Esophagus (tissue), 2 donors: ENCODE results near the gene OR1N1. TPM values are rescaled to one million over a fixed set of nuclear protein-coding genes. Genes with fewer than 3 reads are reported as not detected.

Source experiments
- H3K27ac ChIP-seq, 2 donors: one replicate each; pipeline ENCODE4 v1.5.1; 2013; ENCODE audit warnings: low read depth in 2 of 2, mild to moderate bottlenecking in 2 of 2, inconsistent platforms in 1 of 2, low read length in 1 of 2, moderate library complexity in 1 of 2
- H3K27me3 ChIP-seq, 2 donors: one replicate each; pipeline ENCODE4 v1.6.1; 2013; ENCODE audit warnings: low read length in 2 of 2, control low read depth in 1 of 2, mild to moderate bottlenecking in 1 of 2; ENCODE audit not compliant: insufficient read depth in 2 of 2, control insufficient read depth in 1 of 2
- H3K36me3 ChIP-seq, 2 donors: one replicate each; pipeline ENCODE4 v1.6.1; 2013; ENCODE audit warnings: low read length in 1 of 2; ENCODE audit not compliant: control insufficient read depth in 2 of 2, insufficient read depth in 2 of 2
- H3K4me1 ChIP-seq, 2 donors: one replicate each; pipeline ENCODE4 v1.6.1; 2013; ENCODE audit warnings: low read length in 1 of 2; ENCODE audit not compliant: control insufficient read depth in 2 of 2, insufficient read depth in 2 of 2
- H3K4me3 ChIP-seq, 2 donors: one replicate each; pipeline ENCODE4 v1.5.1; 2013; ENCODE audit warnings: low read length in 2 of 2, mild to moderate bottlenecking in 2 of 2, low read depth in 1 of 2, moderate library complexity in 1 of 2
- H3K9me3 ChIP-seq, 2 donors: one replicate each; pipeline ENCODE4 v1.6.1; 2013; ENCODE audit warnings: mild to moderate bottlenecking in 2 of 2, low read depth in 1 of 2, low read length in 1 of 2, moderate library complexity in 1 of 2; ENCODE audit not compliant: control insufficient read depth in 2 of 2, insufficient read depth in 1 of 2
- WGBS, 2 donors: extraction: QIAGEN DNeasy Blood & Tissue Kit; methylation state at CpG; one replicate each; pipeline ENCODE4 v1.1.7; 2013; 5-methylcytosine and 5-hydroxymethylcytosine counted together
- polyA plus RNA-seq, 2 donors: library from polyadenylated mRNA; stranded (reverse); fragments of 200-250 nt; gene quantifications; one replicate each; pipeline ENCODE4 v1.2.3, GENCODE V29; 2013
- donor health status: healthy with polysubstance abuse.
- donor health status: Bipolar disorder and iron deficiency.

The OR1N1 gene
- polyA plus RNA-seq, 2 donors: not detected

GRCh38 chr9:122477826-122478225, 49.3 kb downstream of the OR1N1 start, which contains the start of gene OR1J1:
TSS of gene OR1J1 (minus strand) at chr9:122477926. CDS start at chr9:122477926, 0 bp downstream.
- H3K4me1 ChIP-seq: no peaks in the 10 kb centered on the region
- no peaks in the 10 kb centered on the region for H3K36me3 ChIP-seq
- H3K27me3 ChIP-seq: no peaks in the 10 kb centered on the region
- H3K4me3 ChIP-seq: no peak within 1 kb of the TSS
- peaks cover 0 to 2% of the 10 kb centered on the region in 2 donors for H3K9me3 ChIP-seq
- WGBS, 2 donors: 88 to 92% methylated on average over 6 of the region's 6 CpGs
- H3K27ac ChIP-seq: no peak within 1 kb of the TSS

DNA sequence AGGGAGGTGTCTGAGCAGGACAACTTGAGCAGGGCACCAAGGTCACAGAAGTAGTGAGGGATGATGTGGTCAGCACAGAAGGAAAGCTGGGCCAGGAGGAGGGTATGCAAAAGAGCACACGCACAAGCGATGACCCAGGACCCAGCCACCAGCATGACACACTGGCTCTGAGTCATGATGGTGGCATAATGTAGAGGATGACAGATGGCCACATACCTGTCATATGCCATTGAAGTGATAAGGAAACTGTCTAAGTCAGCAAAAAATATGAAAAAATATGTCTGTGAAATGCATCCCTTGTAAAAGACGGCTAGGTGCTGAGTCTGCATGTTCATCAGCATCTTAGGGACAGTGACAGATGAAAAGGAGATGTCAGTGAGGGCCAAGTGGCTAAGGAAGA, 49.7 kb downstream of the OR1N1 start:
- H3K27ac ChIP-seq: no peak overlapping the region
- H3K4me3 ChIP-seq: no peak overlapping the region
- H3K9me3 ChIP-seq: peaks cover 0 to 2% of the 10 kb centered on the region in 2 donors
- whole genome bisulfite sequencing, 2 donors: 86% methylated on average over 3 of the region's 3 CpGs
- no peaks in the 10 kb centered on the region for H3K27me3 ChIP-seq
- H3K4me1 ChIP-seq: no peaks in the 10 kb centered on the region
- no peaks in the 10 kb centered on the region for H3K36me3 ChIP-seq

Other genes with a start within 250 kb of the OR1N1 start
- gene PTGS1, start 156.3 kb downstream of the OR1N1 start, polyA plus RNA-seq: 10 to 100 TPM in 1 of 2 donors, 1 to 10 TPM in 1; 6.8 to 20.3 TPM
- gene OR1J1, start 49.4 kb downstream of the OR1N1 start, polyA plus RNA-seq: not detected
- under 1 TPM in 1 of 2 donors, not detected in 1; 0.04 TPM for gene OR1J2, start 16.5 kb downstream of the OR1N1 start, polyA plus RNA-seq
- not detected for gene OR1J4, start 8.2 kb downstream of the OR1N1 start, polyA plus RNA-seq
- gene OR1N2, start 25.8 kb upstream of the OR1N1 start, polyA plus RNA-seq: not detected
- under 1 TPM in 1 of 2 donors, not detected in 1; 0.01 TPM for gene OR1L8, start 56.1 kb upstream of the OR1N1 start, polyA plus RNA-seq
- not detected for gene OR1Q1, start 87.4 kb upstream of the OR1N1 start, polyA plus RNA-seq
- gene OR1B1, start 130.3 kb upstream of the OR1N1 start, polyA plus RNA-seq: not detected
- gene OR1L1, start 134.4 kb upstream of the OR1N1 start, polyA plus RNA-seq: not detected
- not detected for gene OR1L3, start 147.8 kb upstream of the OR1N1 start, polyA plus RNA-seq
- not detected for gene OR1L4, start 196.7 kb upstream of the OR1N1 start, polyA plus RNA-seq
- gene OR1L6, start 215.0 kb upstream of the OR1N1 start, polyA plus RNA-seq: not detected